BJ (cell line): ENCODE results near the gene SCRT2. TPM values are rescaled to one million over a fixed set of nuclear protein-coding genes. Genes with fewer than 3 reads are reported as not detected.

Source experiments
- CTCF ChIA-PET: fragments of 350-600 bp; formaldehyde crosslinking; extraction: SDS; loops from one replicate; lab custom pipeline; 2021; ENCODE audit warnings: antibody characterized with exemption, inconsistent platforms; lab: Yijun Ruan, JAX
- POLR2A ChIA-PET: fragments of 300-600 bp; sonication (Branson Sonifier 250); formaldehyde crosslinking; extraction: SDS; loops from one replicate; lab custom pipeline; 2021; ENCODE audit warnings: antibody characterized with exemption; lab: Charles Lee
- DNase-seq: peaks from one replicate; pipeline ENCODE4 v3.0.0-alpha.2; 2011; ENCODE audit warnings: low read depth
- H3K27me3 ChIP-seq: 2 replicates; pipeline ENCODE4 v1.6.0; 2011; ENCODE audit warnings: low read length; ENCODE audit not compliant: control insufficient read depth, insufficient read depth
- H3K36me3 ChIP-seq: 2 replicates; pipeline ENCODE4 v1.5.1; 2011; ENCODE audit warnings: low read length; ENCODE audit not compliant: control insufficient read depth, insufficient read depth
- H3K4me3 ChIP-seq: 2 replicates; pipeline ENCODE4 v1.5.1; 2011; ENCODE audit warnings: low read depth, mild to moderate bottlenecking, control low read depth, low read length
- CTCF ChIP-seq: IDR thresholded peaks from 2 replicates; pipeline ENCODE4 v1.5.1; 2011; ENCODE audit warnings: low read depth, mild to moderate bottlenecking, control low read depth, inconsistent platforms, low read length, moderate library complexity; ENCODE audit not compliant: insufficient read depth
- polyA plus RNA-seq: library from polyadenylated mRNA; depleted of rRNA; stranded (reverse); fragments of >200 nt; gene quantifications from 2 replicates; pipeline ENCODE4 v1.2.3, GENCODE V29; 2011

SCRT2 gene
- polyA plus RNA-seq, 1 experiment: not detected

DNA sequence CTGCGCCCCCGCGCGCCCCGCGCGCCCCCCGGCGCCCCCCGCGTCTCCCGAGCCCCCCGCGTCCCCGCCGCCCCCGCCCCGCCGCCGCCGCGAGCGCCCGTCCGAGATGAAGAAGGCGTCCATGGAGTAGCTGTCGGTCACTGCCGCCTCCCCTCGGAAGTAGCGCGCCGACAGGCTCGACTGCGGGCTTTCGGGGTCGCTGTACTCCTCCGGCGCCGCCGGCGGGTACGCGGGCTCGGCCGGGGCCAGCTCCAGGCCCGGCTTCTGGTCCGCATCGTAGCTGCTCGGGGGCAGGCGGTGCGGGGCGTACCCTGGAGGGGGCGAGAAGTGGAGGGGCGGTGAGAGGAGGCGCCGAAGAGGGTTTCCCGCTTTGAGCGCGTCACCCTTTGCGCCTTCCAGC lies 11.5 kb downstream of the SCRT2 start:
- POLR2A ChIA-PET: no interaction called here
- no peak for TF ChIP-seq CTCF
- CTCF ChIA-PET: interaction anchor here (1.2 to 6.8 kb wide), 3 partner anchors 19 to 102 kb away, joined by 3 to 49 read pairs (median 7); no protein-coding TSS in a partner anchor
- no peak for DNase-seq
- peaks cover 37% of the 10 kb centered on the region for H3K27me3 ChIP-seq
- no peak overlapping the region for H3K4me3 ChIP-seq
- H3K36me3 ChIP-seq: no peaks in the 10 kb centered on the region

GRCh38 chr20:663315-664090 lies 12.1 kb downstream of the SCRT2 start:
- no peak for DNase-seq
- POLR2A ChIA-PET: no interaction called here
- TF ChIP-seq CTCF: no peak
- Histone ChIP-seq H3K27me3 (peaks cover 37% of the 10 kb centered on the region), H3K36me3 (no peaks in the 10 kb centered on the region), H3K4me3 (no peak overlapping the region)
- CTCF ChIA-PET: interaction anchor here (0.6 to 6.8 kb wide), 3 partner anchors 12 to 101 kb away, joined by 3 to 49 read pairs (median 7); no protein-coding TSS in a partner anchor

DNA sequence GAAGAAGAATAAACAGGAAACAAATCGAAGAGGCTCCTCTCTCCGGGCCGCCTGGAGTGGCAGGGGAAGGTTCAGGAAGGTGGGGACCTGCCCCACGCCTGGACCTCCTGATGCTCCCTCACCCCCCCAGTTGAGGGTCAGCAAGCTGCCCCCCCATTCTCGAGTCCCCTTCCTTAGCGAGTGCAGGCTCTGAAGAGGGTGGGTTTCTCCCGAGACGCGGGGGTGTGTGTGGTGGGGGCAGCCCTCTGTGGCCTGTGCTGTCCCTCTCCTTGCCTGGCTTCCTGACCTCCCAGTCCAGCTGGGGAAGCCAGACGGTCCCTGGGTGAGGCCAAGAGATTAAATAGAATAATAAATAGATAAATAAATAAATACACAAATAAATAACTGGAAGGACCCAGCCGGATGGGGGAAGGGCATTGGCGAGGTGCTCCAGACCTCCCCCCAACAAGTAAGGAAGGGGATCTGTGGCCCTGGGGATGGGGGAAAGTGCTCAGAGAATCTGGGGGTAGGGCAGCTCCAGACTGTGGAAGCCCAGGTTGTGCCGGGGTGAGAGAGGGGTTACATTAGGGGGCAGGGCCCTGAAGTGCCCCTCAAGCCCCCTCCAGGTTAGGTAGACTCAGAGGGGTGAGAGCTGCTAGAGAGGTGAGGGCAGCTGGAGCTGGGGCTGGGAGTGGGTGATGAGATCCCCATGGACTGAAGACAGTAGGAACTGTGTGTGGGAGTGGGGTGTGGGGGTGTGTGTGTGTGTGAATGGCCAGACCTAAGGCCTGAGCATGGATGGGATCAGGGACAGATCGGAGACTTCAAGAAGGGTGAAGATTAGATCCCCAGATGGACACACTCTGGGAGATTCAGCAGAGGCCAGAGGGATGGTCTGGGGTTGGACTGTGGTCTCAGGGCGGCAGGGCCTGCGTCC lies 13.1 kb downstream of the SCRT2 start:
- ChIA-PET POLR2A (no interaction called here), CTCF (interaction anchor here (0.6 to 1.4 kb wide), 2 partner anchors 10 to 11 kb away, joined by 3 read pairs; partner anchors contain the start of gene SRXN1)
- Histone ChIP-seq H3K27me3 (peaks cover 35% of the 10 kb centered on the region), H3K4me3 (no peak overlapping the region), H3K36me3 (no peaks in the 10 kb centered on the region)
- TF ChIP-seq CTCF: no peak
- DNase-seq: no peak

- H3K27me3 ChIP-seq: peaks cover 35% of the 10 kb centered on the region
- DNase-seq: no peak
- 0 out of 2 replicates have a peak, but pooled peaks have one; percentile 5 for TF ChIP-seq CTCF
- ChIA-PET POLR2A (no interaction called here), CTCF (interaction anchor here (1.3 to 1.7 kb wide), 3 partner anchors 8 to 16 kb away, joined by 3 to 7 read pairs (median 5); partner anchors contain the start of gene SRXN1)
- H3K4me3 ChIP-seq: no peak overlapping the region
- no peaks in the 10 kb centered on the region for H3K36me3 ChIP-seq
Observed at GRCh38 chr20:661474-662270, 13.9 kb downstream of the SCRT2 start.
